Measurements from ENCODE around the gene THAP8. TPM values are rescaled to one million over a fixed set of nuclear protein-coding genes. Genes with fewer than 3 reads are reported as not detected.

Gene THAP8
- total and polyA plus RNA-seq, 2 of the 8 experiments (the other 6 are each of a cell fraction or from before 2014, with no cell fraction given) = 6.0 to 11.1 TPM

GRCh38 chr19:35992907-35993765 lies 60.9 kb downstream of the THAP8 start (continued):
- no peak for TF ChIP-seq JUN (IDR thresholded peaks at IDR 0.05; ENCODE audit: low read depth, low read length)

Data from H1 (cell line).